CD4-positive, CD25-positive, alpha-beta regulatory T cell (primary cell): ENCODE results near the gene ST6GAL1. TPM values are rescaled to one million over a fixed set of nuclear protein-coding genes. Genes with fewer than 3 reads are reported as not detected.
"Not testable (repeated sequence)": the region's sequence is repeated elsewhere in the genome, so short reads cannot be mapped to it uniquely, and the experiment has no call there.

Experiments
- ATAC-seq, 2 donors: fragments of 150-1000 bp; cut with Tn5 transposase; one replicate each; pipeline ENCODE4 v1.10.0; 2021; ENCODE audit warnings: low read depth in 2 of 2, moderate number of reproducible peaks in 2 of 2, moderate library complexity in 1 of 2
- DNase-seq, 3 donors: peaks; one replicate each; pipeline versions ENCODE4 v3.0.0 to v3.0.0-alpha.2; 2012 to 2022; ENCODE audit warnings: mixed read lengths in 1 of 3
- H3K27ac ChIP-seq: one replicate; pipeline ENCODE4 v1.7.0; 2013; ENCODE audit warnings: mild to moderate bottlenecking, low read length; ENCODE audit not compliant: insufficient read depth, poor library complexity, severe bottlenecking
- H3K27me3 ChIP-seq: one replicate; pipeline ENCODE4 v1.7.0; 2013; ENCODE audit warnings: low read length; ENCODE audit not compliant: control insufficient read depth, insufficient read depth
- H3K36me3 ChIP-seq: one replicate; pipeline ENCODE4 v1.7.0; 2013; ENCODE audit warnings: mild to moderate bottlenecking, low read length, moderate library complexity; ENCODE audit not compliant: control insufficient read depth, insufficient read depth
- H3K4me1 ChIP-seq: 2 replicates; pipeline ENCODE4 v1.7.0; 2013; ENCODE audit warnings: mild to moderate bottlenecking, low read length; ENCODE audit not compliant: insufficient read depth, control insufficient read depth, poor library complexity, severe bottlenecking
- H3K4me3 ChIP-seq: one replicate; pipeline ENCODE4 v1.7.0; 2013; ENCODE audit warnings: low read depth, mild to moderate bottlenecking, low read length, moderate library complexity
- H3K9me3 ChIP-seq, 2 experiments: 1 replicate in 1 of 2; 2 replicates in 1 of 2; pipeline ENCODE4 v1.7.0; 2013; ENCODE audit warnings: low read length in 2 of 2, mild to moderate bottlenecking in 1 of 2, moderate library complexity in 1 of 2; ENCODE audit not compliant: control insufficient read depth in 2 of 2
- H3K27ac Mint-ChIP-seq, 3 donors: one replicate each; pipeline ENCODE4 v1.8.0; 2020 to 2022; ENCODE audit warnings: mild to moderate bottlenecking in 3 of 3, mixed read lengths in 3 of 3, moderate library complexity in 2 of 3
- H3K27me3 Mint-ChIP-seq: one replicate; pipeline ENCODE4 v1.8.0; 2022; ENCODE audit warnings: mild to moderate bottlenecking, mixed read lengths
- H3K36me3 Mint-ChIP-seq: one replicate; pipeline ENCODE4 v1.8.0; 2020; ENCODE audit warnings: mixed read lengths
- H3K4me1 Mint-ChIP-seq, 4 donors: one replicate each; pipeline ENCODE4 v1.8.0; 2020 to 2022; ENCODE audit warnings: mixed read lengths in 4 of 4, mild to moderate bottlenecking in 1 of 4
- H3K4me3 Mint-ChIP-seq, 4 donors: one replicate each; pipeline ENCODE4 v1.8.0; 2020 to 2022; ENCODE audit warnings: mild to moderate bottlenecking in 4 of 4, mixed read lengths in 4 of 4, moderate library complexity in 3 of 4
- H3K9me3 Mint-ChIP-seq, 7 donors: one replicate each; pipeline ENCODE4 v1.8.0; 2020 to 2022; ENCODE audit warnings: mixed read lengths in 7 of 7, mild to moderate bottlenecking in 3 of 7, moderate library complexity in 2 of 7
- polyA plus RNA-seq, 4 donors: library from polyadenylated mRNA; unstranded; fragments of 300-500 nt; fragmentation: Illumina TruSeq; gene quantifications; one replicate each; pipeline ENCODE4 v1.2.3, GENCODE V29; 2021
- total RNA-seq: library from RNA; stranded (reverse); gene quantifications from one replicate; pipeline ENCODE4 v1.2.3, GENCODE V29; 2022

The ST6GAL1 gene
- total and polyA plus RNA-seq, 5 donors from 2014 or later: 125 to 184 (median 159) TPM

- H3K9me3 Mint-ChIP-seq, H3K27me3 ChIP-seq, ATAC-seq, H3K27ac ChIP-seq, H3K9me3 ChIP-seq, H3K4me1 ChIP-seq, H3K4me3 Mint-ChIP-seq, H3K27me3 Mint-ChIP-seq, H3K4me3 ChIP-seq, DNase-seq: not testable (repeated sequence)
- peaks cover 58% of the 10 kb centered on the region for H3K36me3 ChIP-seq
- Mint-ChIP-seq H3K36me3 (peaks cover 32% of the 10 kb centered on the region), H3K27ac (peak overlapping the region in 1 of 3 donors; percentile 76), H3K4me1 (peaks cover 23 to 70% (median 37%) of the 10 kb centered on the region in 4 donors)
These were observed 61.8 kb downstream of the ST6GAL1 start for GRCh38 chr3:186992096-186992495.

GRCh38 chr3:186993210-186993782 is 63.0 kb downstream of the ST6GAL1 start:
- H3K27ac Mint-ChIP-seq: peak overlapping the region in 1 of 3 donors; percentile 50
- Histone ChIP-seq H3K27me3 (no peaks in the 10 kb centered on the region), H3K27ac (no peak overlapping the region), H3K4me1 (no peaks in the 10 kb centered on the region), H3K4me3 (no peak overlapping the region), H3K9me3 (no peaks in the 10 kb centered on the region), H3K36me3 (peaks cover 54% of the 10 kb centered on the region)
- ATAC-seq (no peak), DNase-seq (no peak)
- no peaks in the 10 kb centered on the region for H3K9me3 Mint-ChIP-seq
- H3K4me3 Mint-ChIP-seq: no peak overlapping the region
- no peaks in the 10 kb centered on the region for H3K27me3 Mint-ChIP-seq
- H3K36me3 Mint-ChIP-seq: peaks cover 32% of the 10 kb centered on the region
- peaks cover 22 to 68% (median 33%) of the 10 kb centered on the region in 4 donors for H3K4me1 Mint-ChIP-seq

- H3K27ac Mint-ChIP-seq: peak overlapping the region; percentile 15 to 50 (median 36)
- no peaks in the 10 kb centered on the region for H3K4me1 ChIP-seq
- no peak overlapping the region for H3K4me3 Mint-ChIP-seq
- no peak for ATAC-seq
- no peak overlapping the region for H3K4me3 ChIP-seq
- peaks cover 55% of the 10 kb centered on the region for H3K36me3 ChIP-seq
- H3K27ac ChIP-seq: no peak overlapping the region
- no peaks in the 10 kb centered on the region for H3K9me3 ChIP-seq
- H3K27me3 Mint-ChIP-seq: no peaks in the 10 kb centered on the region
- H3K27me3 ChIP-seq: no peaks in the 10 kb centered on the region
- H3K4me1 Mint-ChIP-seq: peaks cover 20 to 63% (median 31%) of the 10 kb centered on the region in 4 donors
- no peaks in the 10 kb centered on the region for H3K9me3 Mint-ChIP-seq
- no peak for DNase-seq
- H3K36me3 Mint-ChIP-seq: peaks cover 26% of the 10 kb centered on the region
These were observed 64.0 kb downstream of the ST6GAL1 start for GRCh38 chr3:186994000-186994955.

- ATAC-seq (no peak), DNase-seq (no peak)
- Mint-ChIP-seq H3K27ac (peak overlapping the region in 1 of 3 donors; percentile 85), H3K36me3 (peaks cover 19% of the 10 kb centered on the region), H3K4me1 (peaks cover 22 to 63% (median 32%) of the 10 kb centered on the region in 4 donors), H3K9me3 (no peaks in the 10 kb centered on the region), H3K27me3 (no peaks in the 10 kb centered on the region), H3K4me3 (no peak overlapping the region)
- H3K36me3 ChIP-seq: peaks cover 39% of the 10 kb centered on the region
- peaks cover 9% of the 10 kb centered on the region for H3K4me1 ChIP-seq
- no peak overlapping the region for H3K27ac ChIP-seq
- no peaks in the 10 kb centered on the region for H3K27me3 ChIP-seq
- no peaks in the 10 kb centered on the region for H3K9me3 ChIP-seq
- no peak overlapping the region for H3K4me3 ChIP-seq
These were observed 66.0 kb downstream of the ST6GAL1 start for GRCh38 chr3:186996356-186996755.

GRCh38 chr3:186997061-186997460 is 66.7 kb downstream of the ST6GAL1 start:
- DNase-seq (no peak), ATAC-seq (no peak)
- Histone ChIP-seq H3K27ac (no peak overlapping the region), H3K4me3 (no peak overlapping the region), H3K4me1 (peaks cover 10% of the 10 kb centered on the region), H3K36me3 (peaks cover 32% of the 10 kb centered on the region), H3K9me3 (no peaks in the 10 kb centered on the region), H3K27me3 (no peaks in the 10 kb centered on the region)
- Mint-ChIP-seq H3K4me3 (no peak overlapping the region), H3K4me1 (peaks cover 22 to 60% (median 35%) of the 10 kb centered on the region in 4 donors), H3K9me3 (no peaks in the 10 kb centered on the region), H3K36me3 (peaks cover 15% of the 10 kb centered on the region), H3K27me3 (no peaks in the 10 kb centered on the region), H3K27ac (peak overlapping the region in 1 of 3 donors; percentile 53)

GRCh38 chr3:186997473-186997939 is 67.2 kb downstream of the ST6GAL1 start:
- Mint-ChIP-seq H3K27ac (peak overlapping the region in 1 of 3 donors; percentile 53), H3K36me3 (peaks cover 13% of the 10 kb centered on the region), H3K4me1 (peaks cover 22 to 65% (median 40%) of the 10 kb centered on the region in 4 donors), H3K27me3 (no peaks in the 10 kb centered on the region), H3K4me3 (no peak overlapping the region), H3K9me3 (no peaks in the 10 kb centered on the region)
- Histone ChIP-seq H3K4me3 (no peak overlapping the region), H3K27me3 (no peaks in the 10 kb centered on the region), H3K9me3 (no peaks in the 10 kb centered on the region), H3K36me3 (peaks cover 31% of the 10 kb centered on the region), H3K4me1 (peaks cover 10% of the 10 kb centered on the region), H3K27ac (no peak overlapping the region)
- ATAC-seq (no peak), DNase-seq (no peak)

- Histone ChIP-seq H3K9me3 (no peaks in the 10 kb centered on the region), H3K27me3 (no peaks in the 10 kb centered on the region), H3K36me3 (peaks cover 33% of the 10 kb centered on the region), H3K4me1 (peaks cover 10% of the 10 kb centered on the region), H3K4me3 (no peak overlapping the region), H3K27ac (no peak overlapping the region)
- peaks cover 14% of the 10 kb centered on the region for H3K36me3 Mint-ChIP-seq
- ATAC-seq (no peak), DNase-seq (no peak)
- H3K27ac Mint-ChIP-seq: peak overlapping the region in 1 of 3 donors; percentile 90
- no peaks in the 10 kb centered on the region for H3K9me3 Mint-ChIP-seq
- H3K27me3 Mint-ChIP-seq: no peaks in the 10 kb centered on the region
- peaks cover 19 to 70% (median 42%) of the 10 kb centered on the region in 4 donors for H3K4me1 Mint-ChIP-seq
- H3K4me3 Mint-ChIP-seq: no peak overlapping the region
These were observed 68.6 kb downstream of the ST6GAL1 start for GRCh38 chr3:186998937-186999368.
